OCI-LY1 (cell line): ENCODE measurements around the gene OGG1.

Source experiments
- H2AFZ ChIP-seq: fragments of 200-600 bp; sonication (generic), shearing (Covaris generic); 2 replicates; pipeline ENCODE4 v1.6.0; 2014; ENCODE audit warnings: antibody characterized with exemption, mild to moderate bottlenecking, low read length
- H3F3A ChIP-seq: fragments of 200-600 bp; sonication (generic), shearing (Covaris generic); 2 replicates; pipeline ENCODE4 v1.6.0; 2014; ENCODE audit warnings: mild to moderate bottlenecking, antibody characterized with exemption, low read length, moderate library complexity; ENCODE audit not compliant: insufficient read depth
- H3K27ac ChIP-seq: fragments of 200-600 bp; sonication (generic); 2 replicates; pipeline ENCODE4 v1.5.1; 2014; ENCODE audit warnings: low read length, mixed run types, mild to moderate bottlenecking, low read depth; ENCODE audit not compliant: poor library complexity, severe bottlenecking
- H3K27me3 ChIP-seq: fragments of 200-600 bp; sonication (generic); 2 replicates; pipeline ENCODE4 v1.6.0; 2014; ENCODE audit warnings: antibody characterized with exemption, mild to moderate bottlenecking, low read length, moderate library complexity; ENCODE audit not compliant: insufficient read depth
- H3K36me3 ChIP-seq: fragments of 200-600 bp; sonication (generic); 2 replicates; pipeline ENCODE4 v1.6.1; 2014; ENCODE audit warnings: mild to moderate bottlenecking, antibody characterized with exemption, low read length, moderate library complexity, mixed read lengths; ENCODE audit not compliant: insufficient read depth
- H3K4me1 ChIP-seq: fragments of 200-600 bp; sonication (generic); 2 replicates; pipeline ENCODE4 v1.5.1; 2014; ENCODE audit warnings: mild to moderate bottlenecking, low read length, moderate library complexity; ENCODE audit not compliant: insufficient read depth, severe bottlenecking
- H3K4me2 ChIP-seq: fragments of 200-600 bp; sonication (generic), shearing (Covaris generic); 2 replicates; pipeline ENCODE4 v1.6.1; 2014; ENCODE audit warnings: low read length
- H3K4me3 ChIP-seq: fragments of 200-600 bp; sonication (generic); 2 replicates; pipeline ENCODE4 v1.5.1; 2014; ENCODE audit warnings: low read length, low read depth, mild to moderate bottlenecking, mixed read lengths; ENCODE audit not compliant: poor library complexity, severe bottlenecking
- H3K79me2 ChIP-seq: fragments of 200-600 bp; shearing (Covaris generic); 2 replicates; pipeline ENCODE4 v1.6.1; 2016; ENCODE audit warnings: mixed run types, low read length, mixed read lengths; ENCODE audit not compliant: insufficient read depth
- H3K9ac ChIP-seq: fragments of 200-600 bp; sonication (generic), shearing (Covaris generic); 2 replicates; pipeline ENCODE4 v1.6.1; 2014; ENCODE audit warnings: mild to moderate bottlenecking, low read length, mixed read lengths
- H3K9me2 ChIP-seq: fragments of 200-600 bp; sonication (generic), shearing (Covaris generic); 2 replicates; pipeline ENCODE4 v1.6.1; 2014; ENCODE audit warnings: low read depth, mild to moderate bottlenecking, low read length, mixed read lengths
- H3K9me3 ChIP-seq: fragments of 200-600 bp; shearing (Covaris generic); 2 replicates; pipeline ENCODE4 v1.6.1; 2014; ENCODE audit warnings: low read length, mixed read lengths
- H4K20me1 ChIP-seq: fragments of 200-600 bp; sonication (generic), shearing (Covaris generic); 2 replicates; pipeline ENCODE4 v1.6.0; 2016; ENCODE audit warnings: mild to moderate bottlenecking, low read length; ENCODE audit not compliant: insufficient read depth
- CTCF ChIP-seq: fragments of 200-600 bp; sonication (generic), shearing (Covaris generic); IDR thresholded peaks from 2 replicates; pipeline ENCODE4 v1.5.1; 2017; ENCODE audit warnings: mild to moderate bottlenecking, antibody characterized with exemption, low read length, moderate library complexity, mixed read lengths
- EZH2 ChIP-seq: fragments of 200-600 bp; sonication (generic), shearing (Covaris generic); IDR thresholded peaks from 2 replicates; pipeline ENCODE4 v1.8.0; 2017; ENCODE audit warnings: borderline replicate concordance, mixed run types, mild to moderate bottlenecking, antibody characterized with exemption, low read length, moderate library complexity, mixed read lengths

The OGG1 gene

GRCh38 chr3:9713142-9713541, 36.6 kb upstream of the OGG1 start:
- Histone ChIP-seq H3K9me2 (no peaks in the 10 kb centered on the region), H3K4me1 (no peaks in the 10 kb centered on the region), H3F3A (no peaks in the 10 kb centered on the region), H3K36me3 (no peaks in the 10 kb centered on the region), H3K79me2 (no peaks in the 10 kb centered on the region), H3K9ac (no peak overlapping the region), H2AFZ (no peak overlapping the region), H3K4me3 (no peak overlapping the region), H4K20me1 (no peaks in the 10 kb centered on the region), H3K27ac (no peak overlapping the region), H3K9me3 (no peaks in the 10 kb centered on the region), H3K4me2 (no peak overlapping the region), H3K27me3 (peaks cover 10% of the 10 kb centered on the region)
- TF ChIP-seq CTCF (no peak), EZH2 (no peak)

GRCh38 chr3:9715136-9715535, 34.6 kb upstream of the OGG1 start:
- H3K4me3 ChIP-seq: no peak overlapping the region
- H4K20me1 ChIP-seq: no peaks in the 10 kb centered on the region
- H3K9me2 ChIP-seq: no peaks in the 10 kb centered on the region
- H2AFZ ChIP-seq: no peak overlapping the region
- no peak overlapping the region for H3K27ac ChIP-seq
- no peak overlapping the region for H3K4me2 ChIP-seq
- H3K9ac ChIP-seq: no peak overlapping the region
- no peaks in the 10 kb centered on the region for H3K9me3 ChIP-seq
- H3K79me2 ChIP-seq: no peaks in the 10 kb centered on the region
- no peaks in the 10 kb centered on the region for H3K36me3 ChIP-seq
- peaks cover 13% of the 10 kb centered on the region for H3K27me3 ChIP-seq
- no peaks in the 10 kb centered on the region for H3F3A ChIP-seq
- TF ChIP-seq CTCF (no peak), EZH2 (no peak)
- H3K4me1 ChIP-seq: no peaks in the 10 kb centered on the region

GRCh38 chr3:9715764-9716437, 33.9 kb upstream of the OGG1 start:
- Histone ChIP-seq H3K36me3 (no peaks in the 10 kb centered on the region), H3K4me3 (no peak overlapping the region), H2AFZ (no peak overlapping the region), H3K79me2 (no peaks in the 10 kb centered on the region), H3K27ac (no peak overlapping the region), H3K9me3 (no peaks in the 10 kb centered on the region), H3K27me3 (peaks cover 13% of the 10 kb centered on the region), H3K4me1 (no peaks in the 10 kb centered on the region), H3K9me2 (no peaks in the 10 kb centered on the region), H3K4me2 (no peak overlapping the region), H4K20me1 (no peaks in the 10 kb centered on the region), H3F3A (no peaks in the 10 kb centered on the region), H3K9ac (no peak overlapping the region)
- no peak for TF ChIP-seq CTCF
- TF ChIP-seq EZH2: no peak
